Heart left ventricle (tissue), 13 donors: ENCODE measurements around the gene TRIM52.

Experiments
- POLR2A ChIP-seq, 2 donors: fragments of 450-650 bp; IDR thresholded peaks; one replicate each; pipeline ENCODE4 v1.6.1; 2017; ENCODE audit warnings: antibody characterized with exemption in 2 of 2, mild to moderate bottlenecking in 2 of 2, moderate library complexity in 2 of 2
- TF ChIP-seq, protein P1 (sequence below), 12 donors: fragments of 200-600 bp; sonication (generic) in 4 of 12; IDR thresholded peaks; one replicate each; pipeline versions ENCODE4 v1.5.0 to v1.8.0; 2018 to 2022; ENCODE audit warnings: antibody characterized with exemption in 12 of 12, mild to moderate bottlenecking in 5 of 12
- donor health status: ischemic (EF 13 %, LVEDD 7.1; RV severe dilation, severe dysfunction).
- donor health status: DM: no; HTN: yes; CAD: no.
- donor health status: DM: no; HTN: no; CAD: no.
- donor health status: ischemic (EF 25% LVEDD 6.9; RV normal size, moderate dysfunction).
- donor health status: ischemic (EF 25% LVEDD 5.7; RV mildly dilated, moderate dysfunction).
- donor health status: ischemic (EF 35%, LVEDD 5.7; RV mildly dilated, moderate dysfunction).
- donor health status: nonischemic (EF 11% LVEDD 7.7; RV severe dilation, severe dysfunction).
- donor health status: DM: yes; HTN: yes; CAD: no.
- donor health status: PGD.
- donor health status: ischemic (EF 29% LVEDD 5.4; RV normal size, mild dysfunction).
- donor health status: nonischemic (EF 23%, LVEDD 6.1; RV moderate dilation, normal function).

DNA sequence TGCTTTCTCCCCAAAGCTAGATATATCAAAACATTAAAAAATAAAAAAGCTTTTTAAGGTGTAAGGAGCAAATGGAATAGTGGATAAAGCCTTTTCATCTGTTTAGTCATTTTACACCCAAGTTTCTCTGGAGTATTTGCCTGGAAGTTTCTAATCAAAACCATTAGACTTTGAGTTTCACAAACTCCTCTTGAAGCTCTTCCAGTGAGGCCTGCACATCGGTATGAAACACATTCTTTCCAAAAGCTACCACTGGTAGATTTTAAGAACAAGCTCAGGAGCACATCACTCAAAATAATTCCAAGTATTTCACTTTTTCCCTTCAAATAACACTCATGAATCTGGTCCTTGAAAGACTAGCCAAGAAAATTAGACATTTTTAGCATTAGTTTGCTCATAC lies 5.7 kb downstream of the TRIM52 start:
- TF ChIP-seq, protein P1, sequence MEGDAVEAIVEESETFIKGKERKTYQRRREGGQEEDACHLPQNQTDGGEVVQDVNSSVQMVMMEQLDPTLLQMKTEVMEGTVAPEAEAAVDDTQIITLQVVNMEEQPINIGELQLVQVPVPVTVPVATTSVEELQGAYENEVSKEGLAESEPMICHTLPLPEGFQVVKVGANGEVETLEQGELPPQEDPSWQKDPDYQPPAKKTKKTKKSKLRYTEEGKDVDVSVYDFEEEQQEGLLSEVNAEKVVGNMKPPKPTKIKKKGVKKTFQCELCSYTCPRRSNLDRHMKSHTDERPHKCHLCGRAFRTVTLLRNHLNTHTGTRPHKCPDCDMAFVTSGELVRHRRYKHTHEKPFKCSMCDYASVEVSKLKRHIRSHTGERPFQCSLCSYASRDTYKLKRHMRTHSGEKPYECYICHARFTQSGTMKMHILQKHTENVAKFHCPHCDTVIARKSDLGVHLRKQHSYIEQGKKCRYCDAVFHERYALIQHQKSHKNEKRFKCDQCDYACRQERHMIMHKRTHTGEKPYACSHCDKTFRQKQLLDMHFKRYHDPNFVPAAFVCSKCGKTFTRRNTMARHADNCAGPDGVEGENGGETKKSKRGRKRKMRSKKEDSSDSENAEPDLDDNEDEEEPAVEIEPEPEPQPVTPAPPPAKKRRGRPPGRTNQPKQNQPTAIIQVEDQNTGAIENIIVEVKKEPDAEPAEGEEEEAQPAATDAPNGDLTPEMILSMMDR (IDR thresholded peaks at IDR 0.05), result no peak
- no peak for TF ChIP-seq POLR2A (IDR thresholded peaks at IDR 0.05)
